GM12878 (cell line): ENCODE data around the gene IL32. TPM values are rescaled to one million over a fixed set of nuclear protein-coding genes. Genes with fewer than 3 reads are reported as not detected.

Experiments
- CTCF ChIP-seq, 3 experiments: IDR thresholded peaks in 2 of 3; conservative IDR thresholded peaks in 1 of 3; 2 replicates each; pipeline ENCODE4 v1.5.1; 2011; ENCODE audit warnings: low read depth in 3 of 3, low read length in 3 of 3, mild to moderate bottlenecking in 3 of 3, control low read depth in 2 of 3, moderate library complexity in 2 of 3, inconsistent platforms in 1 of 3, mixed read lengths in 1 of 3; ENCODE audit not compliant: control insufficient read depth in 2 of 3, insufficient read depth in 1 of 3; ENCODE audit errors: extremely low read depth in 1 of 3
- HSF1 ChIP-seq: fragments of 150-350 bp; IDR thresholded peaks from 2 replicates; pipeline ENCODE4 v1.6.1; 2014; ENCODE audit warnings: mild to moderate bottlenecking, low read depth, low read length
- IKZF1 ChIP-seq: fragments of 450-650 bp; conservative IDR thresholded peaks from 2 replicates; pipeline ENCODE4 v1.6.1; 2017; ENCODE audit warnings: antibody characterized with exemption, mild to moderate bottlenecking
- KLF5 ChIP-seq: fragments of 450-650 bp; IDR thresholded peaks from 2 replicates; pipeline ENCODE4 v1.6.1; 2014; ENCODE audit warnings: mild to moderate bottlenecking; ENCODE audit not compliant: partially characterized antibody
- NFXL1 ChIP-seq: fragments of 450-650 bp; IDR thresholded peaks from 2 replicates; pipeline ENCODE4 v1.6.1; 2017; ENCODE audit warnings: antibody characterized with exemption, mild to moderate bottlenecking, borderline replicate concordance
- PKNOX1 ChIP-seq: fragments of 450-650 bp; IDR thresholded peaks from 2 replicates; pipeline ENCODE4 v1.6.1; 2016; ENCODE audit warnings: mild to moderate bottlenecking
- REST ChIP-seq: IDR thresholded peaks from 2 replicates; pipeline ENCODE4 v1.6.1; 2012; ENCODE audit warnings: mild to moderate bottlenecking, low read depth, low read length
- SIX5 ChIP-seq: IDR thresholded peaks from 2 replicates; pipeline ENCODE4 v1.6.1; 2011; ENCODE audit warnings: mild to moderate bottlenecking, low read depth, low read length, moderate library complexity; ENCODE audit not compliant: severe bottlenecking
- TAF1 ChIP-seq: IDR thresholded peaks from 2 replicates; pipeline ENCODE4 v1.6.1; 2011; ENCODE audit warnings: mild to moderate bottlenecking, low read depth, low read length, borderline replicate concordance
- TBL1XR1 ChIP-seq: IDR thresholded peaks from 2 replicates; pipeline ENCODE4 v1.6.1; 2012; ENCODE audit warnings: low read depth, low read length, improper control_type of control experiment
- YY1 ChIP-seq: IDR thresholded peaks from 2 replicates; pipeline ENCODE4 v1.6.1; 2011; ENCODE audit warnings: low read depth, mild to moderate bottlenecking, low read length
- polyA plus RNA-seq, 11 experiments: library from polyadenylated mRNA; depleted of rRNA in 4 of 11; unstranded in 6 of 11; stranded (reverse) in 5 of 11; fragments of >200 nt; fragmentation: Nextera tagmentation in 4 of 11; fragmentation: Illumina TruSeq in 1 of 11; extraction: Ambion mirVana in 4 of 11; extraction: Trizol in 1 of 11; gene quantifications; 1 replicate in 1 of 11; 2 replicates in 10 of 11; pipeline versions ENCODE4 v1.2.1 to v1.2.3, GENCODE V29; 2011 to 2016; ENCODE audit warnings: inconsistent platforms in 2 of 11, missing spikeins in 2 of 11, low read depth in 1 of 11
- total RNA-seq, 4 experiments: library from RNA; depleted of rRNA in 3 of 4; stranded (reverse); fragments of >200 nt in 3 of 4; fragmentation: Illumina TruSeq in 1 of 4; extraction: Trizol in 1 of 4; gene quantifications; 2 replicates each; pipeline versions ENCODE4 v1.2.1 to v1.2.3, GENCODE V29; 2013 to 2021

IL32 gene
- total and polyA plus RNA-seq, 10 of the 15 experiments (the other 5 are each of a cell fraction or from before 2014, with no cell fraction given), result 27.0 to 122 (median 55.8) TPM

- no peak for TF ChIP-seq HSF1
- TF ChIP-seq CTCF (IDR thresholded peaks at IDR 0.05 in 2 of 3, conservative IDR thresholded peaks at IDR 0.05 in 1 of 3; ENCODE audit: control insufficient read depth in 2 of 3, extremely low read depth in 1 of 3, insufficient read depth in 1 of 3, low read depth in 3 of 3, low read length in 3 of 3), result no peak
- no peak for TF ChIP-seq TAF1
- TF ChIP-seq REST, result no peak
- no peak for TF ChIP-seq PKNOX1
- no peak for TF ChIP-seq NFXL1
- no peak for TF ChIP-seq YY1
- no peak for TF ChIP-seq KLF5
- TF ChIP-seq TBL1XR1, result no peak
- no peak for TF ChIP-seq IKZF1
- TF ChIP-seq SIX5, result no peak
Observed at GRCh38 chr16:3038256-3038655, 27.2 kb upstream of the IL32 start (continued).
